Glutamatergic neuron (in vitro differentiated cells): ENCODE measurements around the gene MAGIX. TPM values are rescaled to one million over a fixed set of nuclear protein-coding genes. Genes with fewer than 3 reads are reported as not detected.
A peak's percentile ranks its signal among the peaks of the same experiment; 100 is the strongest.
"Not testable (repeated sequence)": the region's sequence is repeated elsewhere in the genome, so short reads cannot be mapped to it uniquely, and the experiment has no call there.

ENCODE experiments used
- DNase-seq: peaks from one replicate; pipeline ENCODE4 v3.0.0; 2022
- H3K27ac Mint-ChIP-seq: one replicate; pipeline ENCODE4 v1.8.0; 2020; ENCODE audit warnings: mild to moderate bottlenecking, mixed read lengths, inconsistent platforms; ENCODE audit not compliant: unreplicated experiment
- H3K27me3 Mint-ChIP-seq: one replicate; pipeline ENCODE4 v1.8.0; 2020; ENCODE audit warnings: mild to moderate bottlenecking, moderate library complexity, mixed read lengths, inconsistent platforms; ENCODE audit not compliant: unreplicated experiment
- H3K36me3 Mint-ChIP-seq: one replicate; pipeline ENCODE4 v1.8.0; 2020; ENCODE audit warnings: mild to moderate bottlenecking, mixed read lengths, inconsistent platforms; ENCODE audit not compliant: unreplicated experiment
- H3K4me1 Mint-ChIP-seq: one replicate; pipeline ENCODE4 v1.8.0; 2020; ENCODE audit warnings: mild to moderate bottlenecking, low read depth, mixed read lengths, inconsistent platforms; ENCODE audit not compliant: unreplicated experiment
- H3K4me3 Mint-ChIP-seq: one replicate; pipeline ENCODE4 v1.8.0; 2020; ENCODE audit warnings: mild to moderate bottlenecking, mixed read lengths, inconsistent platforms; ENCODE audit not compliant: unreplicated experiment
- H3K9me3 Mint-ChIP-seq: one replicate; pipeline ENCODE4 v1.8.0; 2020; ENCODE audit warnings: mild to moderate bottlenecking, moderate library complexity, mixed read lengths, inconsistent platforms; ENCODE audit not compliant: unreplicated experiment
- CTCF ChIP-seq: fragments of 200-600 bp; sonication (generic); IDR thresholded peaks from one replicate; pipeline ENCODE4 v1.5.0; 2021; ENCODE audit not compliant: partially characterized antibody, unreplicated experiment
- total RNA-seq: library from RNA; stranded (reverse); fragmentation: NEBNext Ultra II Directional; extraction: Animal tissue kit (Norgen Biotek cat#: 25700); gene quantifications from one replicate; pipeline ENCODE4 v1.2.1, GENCODE V29; 2021; ENCODE audit not compliant: unreplicated experiment

Gene MAGIX
- total RNA-seq, 1 donor from 2014 or later: 2.7 TPM

- Mint-ChIP-seq H3K36me3 (no peaks in the 10 kb centered on the region), H3K4me3 (peak overlapping the region; percentile 96), H3K9me3 (peaks cover 3% of the 10 kb centered on the region), H3K27me3 (peaks cover 2% of the 10 kb centered on the region), H3K27ac (peak overlapping the region; percentile 87), H3K4me1 (peaks cover 5% of the 10 kb centered on the region)
- no peak for TF ChIP-seq CTCF
- no peak for DNase-seq
Observed at GRCh38 chrX:49122499-49122898, 40.1 kb upstream of the MAGIX start.

GRCh38 chrX:49127742-49128258, 34.8 kb upstream of the MAGIX start:
- H3K36me3 Mint-ChIP-seq, H3K27ac Mint-ChIP-seq, H3K4me3 Mint-ChIP-seq, H3K4me1 Mint-ChIP-seq, H3K9me3 Mint-ChIP-seq, DNase-seq, H3K27me3 Mint-ChIP-seq: not testable (repeated sequence)

GRCh38 chrX:49129427-49129826, 33.1 kb upstream of the MAGIX start:
- no peak for TF ChIP-seq CTCF
- no peak for DNase-seq
- Mint-ChIP-seq H3K27me3 (no peaks in the 10 kb centered on the region), H3K4me3 (no peak overlapping the region), H3K4me1 (no peaks in the 10 kb centered on the region), H3K27ac (no peak overlapping the region), H3K9me3 (peaks cover 1% of the 10 kb centered on the region), H3K36me3 (no peaks in the 10 kb centered on the region)

- H3K36me3 Mint-ChIP-seq, H3K27ac Mint-ChIP-seq, H3K4me1 Mint-ChIP-seq, H3K4me3 Mint-ChIP-seq, H3K9me3 Mint-ChIP-seq, DNase-seq, H3K27me3 Mint-ChIP-seq: not testable (repeated sequence)
Observed at GRCh38 chrX:49132275-49132674, 30.3 kb upstream of the MAGIX start.

- no peak overlapping the region for H3K27ac Mint-ChIP-seq
- peaks cover 1% of the 10 kb centered on the region for H3K9me3 Mint-ChIP-seq
- no peak for TF ChIP-seq CTCF
Observed at GRCh38 chrX:49133759-49134158, 28.8 kb upstream of the MAGIX start.

GRCh38 chrX:49137492-49137891, 25.1 kb upstream of the MAGIX start:
- no peak overlapping the region for H3K4me3 Mint-ChIP-seq
- H3K36me3 Mint-ChIP-seq: no peaks in the 10 kb centered on the region
- H3K27me3 Mint-ChIP-seq: no peaks in the 10 kb centered on the region
- no peak for TF ChIP-seq CTCF
- H3K4me1 Mint-ChIP-seq: no peaks in the 10 kb centered on the region
- no peak for DNase-seq
- H3K27ac Mint-ChIP-seq: no peak overlapping the region
- H3K9me3 Mint-ChIP-seq: peaks cover 3% of the 10 kb centered on the region

More at GRCh38 chrX:49133759-49134158, 28.8 kb upstream of the MAGIX start:
- Mint-ChIP-seq H3K4me3 (no peak overlapping the region), H3K36me3 (no peaks in the 10 kb centered on the region), H3K4me1 (no peaks in the 10 kb centered on the region), H3K27me3 (no peaks in the 10 kb centered on the region)
- no peak for DNase-seq
